HG03280 (cell line): Measurements from ENCODE around the gene RABL2B.
"Not testable (repeated sequence)": the region's sequence is repeated elsewhere in the genome, so short reads cannot be mapped to it uniquely, and the experiment has no call there.

Source experiments
- ATAC-seq: cut with Tn5 transposase; IDR thresholded peaks from one replicate; pipeline ENCODE4 v1.9.1; 2021; ENCODE audit warnings: mild to moderate bottlenecking, moderate library complexity; ENCODE audit not compliant: unreplicated experiment

RABL2B gene

DNA sequence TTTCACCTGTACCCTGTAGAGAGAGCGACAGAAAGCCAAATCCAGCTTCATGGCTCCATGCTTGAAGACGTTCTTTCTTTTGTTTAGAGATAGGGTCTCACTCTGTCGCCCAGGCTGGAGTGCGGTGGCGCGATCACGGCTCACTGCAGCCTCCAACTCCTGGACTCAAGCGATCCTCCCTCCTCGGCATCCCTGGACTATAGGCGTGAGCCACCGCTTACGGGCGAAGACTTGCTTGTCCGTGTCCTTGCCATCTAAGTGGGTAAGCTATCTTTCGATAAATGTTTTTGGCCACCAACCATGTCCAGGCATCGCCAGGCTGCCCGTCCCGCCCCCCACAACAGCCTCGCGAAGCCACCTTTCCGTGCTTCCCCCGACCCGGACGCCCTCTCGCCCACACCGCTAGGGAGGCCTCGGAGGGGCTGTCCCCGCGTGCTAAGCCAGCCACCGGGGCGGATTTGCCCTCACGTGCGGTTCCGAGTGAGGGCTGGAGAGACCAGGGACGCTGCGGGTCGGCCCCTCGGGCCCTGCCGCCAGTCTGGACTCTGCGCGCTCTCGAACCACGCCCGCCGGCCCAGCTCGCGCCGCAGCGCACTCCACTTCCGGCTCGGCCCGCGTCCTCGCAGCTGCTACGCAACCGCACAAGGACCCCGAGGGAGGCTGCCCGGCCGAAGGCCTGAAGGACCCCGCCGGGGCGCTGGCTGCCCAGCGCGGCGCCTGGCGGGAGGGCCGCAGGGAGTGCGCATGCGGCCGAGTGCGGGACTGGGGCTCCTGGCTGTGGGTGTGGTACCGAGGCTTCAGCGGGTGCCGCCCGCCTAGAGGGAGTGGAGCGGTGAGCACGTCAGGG, at the start of gene RABL2B:
Gene RABL2B (minus strand): TSS at position 604 of the 847 bp plus-strand sequence. CDS start 1,342 bp downstream, outside the sequence.
- ATAC-seq = peak; percentile 97

- ATAC-seq = not testable (repeated sequence)
Measured at GRCh38 chr22:50786936-50787335, 3.5 kb upstream of the RABL2B start.

DNA sequence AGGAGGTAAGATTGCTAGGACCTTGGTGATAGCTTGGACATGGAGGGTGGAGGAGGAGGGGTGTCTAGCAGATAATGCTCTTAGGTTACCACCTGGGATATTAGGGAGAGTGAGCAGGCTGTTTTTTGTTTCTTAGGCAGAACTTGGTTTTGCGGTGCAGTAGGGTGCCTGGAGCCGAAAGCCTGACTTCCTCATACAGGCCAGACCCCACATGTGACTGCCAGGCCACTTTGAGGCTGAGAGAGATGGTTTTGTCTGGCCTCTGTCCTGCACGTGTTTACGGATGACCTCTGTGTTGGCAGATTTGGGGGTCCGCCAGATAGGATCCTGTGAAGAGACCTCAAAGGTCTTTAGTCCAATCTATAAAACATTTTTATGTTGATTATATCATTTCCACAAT, 1.9 kb upstream of the RABL2B start:
- not testable (repeated sequence) for ATAC-seq

- peak; percentile 17 for ATAC-seq
Measured at GRCh38 chr22:50783880-50784276, 442 bp upstream of the RABL2B start.

- ATAC-seq = not testable (repeated sequence)
Measured at GRCh38 chr22:50782253-50782652, 1.2 kb downstream of the RABL2B start.

DNA sequence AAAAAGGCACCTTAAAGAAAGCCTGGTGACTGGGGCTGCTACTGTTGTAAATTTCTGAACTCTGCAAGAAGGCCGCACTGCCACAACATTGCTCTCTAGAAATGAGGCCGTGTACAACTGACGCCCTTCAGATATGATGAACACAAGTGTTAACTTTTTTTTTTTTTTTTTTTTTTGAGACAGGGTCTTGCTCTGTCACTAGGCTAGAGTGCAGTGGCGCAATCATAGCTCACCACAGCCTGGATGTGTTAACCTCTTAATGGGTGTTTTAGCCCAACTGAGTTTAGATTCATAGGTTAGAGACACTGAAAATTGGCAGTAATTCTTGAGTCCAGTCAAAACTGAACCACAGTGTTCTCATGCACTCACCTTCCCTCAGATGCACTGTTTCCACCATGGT, 3.2 kb downstream of the RABL2B start:
- not testable (repeated sequence) for ATAC-seq

- not testable (repeated sequence) for ATAC-seq
Measured at GRCh38 chr22:50777631-50778030, 5.8 kb downstream of the RABL2B start.

DNA sequence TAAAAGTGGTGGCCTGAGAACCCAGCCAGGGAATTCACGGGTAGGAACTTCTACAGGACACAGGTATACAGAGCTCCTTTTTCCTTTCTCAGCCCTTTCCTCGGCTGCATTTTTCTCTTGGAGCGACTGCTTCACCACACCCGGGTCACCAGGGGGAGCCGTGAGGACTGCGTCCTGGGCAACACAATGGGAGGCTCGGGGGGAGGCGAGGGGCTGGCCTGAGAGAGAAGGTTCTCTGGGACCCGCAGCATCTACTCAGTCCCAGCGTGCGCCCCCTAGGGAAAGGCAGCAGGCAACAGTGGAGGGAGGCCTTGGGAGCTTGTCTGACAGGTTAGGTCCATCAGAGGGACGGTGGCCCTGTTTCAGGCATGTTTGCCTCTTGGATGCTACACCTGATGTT, 8.3 kb downstream of the RABL2B start:
- not testable (repeated sequence) for ATAC-seq

- ATAC-seq = not testable (repeated sequence)
Measured at GRCh38 chr22:50764288-50764687, 19.1 kb downstream of the RABL2B start.

- ATAC-seq = not testable (repeated sequence)
Measured at GRCh38 chr22:50761829-50762228, 21.6 kb downstream of the RABL2B start.

DNA sequence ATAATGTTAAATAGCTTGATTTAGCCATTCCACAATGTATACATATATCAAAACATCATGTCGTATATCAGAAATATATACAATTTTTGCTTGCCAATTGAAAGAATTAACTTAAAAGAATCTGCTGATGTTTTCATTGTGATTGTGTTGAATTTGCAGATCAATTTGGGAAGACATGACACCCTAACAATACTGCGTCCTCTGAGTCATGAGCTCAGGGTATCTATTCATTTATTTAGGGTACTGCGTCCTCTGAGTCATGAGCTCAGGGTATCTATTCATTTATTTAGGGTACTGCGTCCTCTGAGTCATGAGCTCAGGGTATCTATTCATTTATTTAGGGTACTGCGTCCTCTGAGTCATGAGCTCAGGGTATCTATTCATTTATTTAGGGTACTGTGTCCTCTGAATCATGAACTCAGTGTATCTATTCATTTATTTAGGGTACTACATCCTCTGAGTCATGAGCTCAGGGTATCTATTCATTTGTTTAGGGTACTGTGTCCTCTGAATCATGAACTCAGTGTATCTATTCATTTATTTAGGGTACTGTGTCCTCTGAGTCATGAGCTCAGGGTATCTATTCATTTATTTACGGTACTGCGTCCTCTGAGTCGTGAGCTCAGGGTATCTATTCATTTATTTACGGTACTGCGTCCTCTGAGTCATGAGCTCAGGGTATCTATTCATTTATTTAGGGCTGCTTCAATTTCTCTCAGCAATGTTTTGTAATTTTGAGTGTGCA, 23.7 kb downstream of the RABL2B start:
- not testable (repeated sequence) for ATAC-seq

DNA sequence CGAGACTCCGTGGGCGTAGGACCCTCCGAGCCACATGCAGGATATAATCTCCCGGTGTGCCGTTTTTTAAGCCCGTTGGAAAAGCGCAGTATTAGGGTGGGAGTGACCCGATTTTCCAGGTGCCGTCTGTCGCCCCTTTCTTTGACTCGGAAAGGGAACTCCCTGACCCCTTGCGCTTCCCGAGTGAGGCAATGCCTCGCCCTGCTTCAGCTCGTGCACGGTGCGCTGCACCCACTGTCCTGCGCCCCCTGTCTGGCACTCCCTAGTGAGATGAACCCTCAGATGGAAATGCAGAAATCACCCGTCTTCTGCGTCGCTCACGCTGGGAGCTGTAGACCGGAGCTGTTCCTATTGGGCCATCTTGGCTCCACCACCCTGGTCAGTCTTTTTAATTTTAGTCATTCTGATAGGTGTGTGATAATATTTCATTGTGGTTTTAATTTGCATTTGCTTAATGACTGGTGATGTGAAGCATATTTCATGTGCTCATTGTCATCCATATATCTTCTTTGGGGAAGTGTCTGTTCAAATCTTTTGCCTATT, 26.4 kb downstream of the RABL2B start:
- ATAC-seq = not testable (repeated sequence)

GRCh38 chr22:50756406-50756805, 27.0 kb downstream of the RABL2B start:
- ATAC-seq = not testable (repeated sequence)

DNA sequence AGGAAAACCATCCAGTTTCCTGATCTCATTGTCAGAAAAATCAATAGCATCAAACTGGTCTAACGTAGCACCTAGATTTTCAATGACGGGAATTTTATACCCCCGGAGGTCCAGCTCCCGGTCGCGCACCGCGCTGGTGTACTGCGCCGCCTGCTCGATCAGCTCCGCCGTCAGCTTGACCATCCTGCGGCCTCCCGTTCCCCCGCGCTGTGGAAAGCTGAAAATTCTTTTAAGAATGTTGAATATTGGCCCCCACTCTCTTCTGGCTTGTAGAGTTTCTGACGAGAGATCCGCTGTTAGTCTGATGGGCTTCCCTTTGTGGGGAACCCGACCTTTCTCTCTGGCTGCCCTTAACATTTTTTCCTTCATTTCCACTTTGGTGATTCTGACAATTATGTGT, 28.2 kb downstream of the RABL2B start:
- ATAC-seq = not testable (repeated sequence)

GRCh38 chr22:50749302-50750074, 33.9 kb downstream of the RABL2B start:
- not testable (repeated sequence) for ATAC-seq

DNA sequence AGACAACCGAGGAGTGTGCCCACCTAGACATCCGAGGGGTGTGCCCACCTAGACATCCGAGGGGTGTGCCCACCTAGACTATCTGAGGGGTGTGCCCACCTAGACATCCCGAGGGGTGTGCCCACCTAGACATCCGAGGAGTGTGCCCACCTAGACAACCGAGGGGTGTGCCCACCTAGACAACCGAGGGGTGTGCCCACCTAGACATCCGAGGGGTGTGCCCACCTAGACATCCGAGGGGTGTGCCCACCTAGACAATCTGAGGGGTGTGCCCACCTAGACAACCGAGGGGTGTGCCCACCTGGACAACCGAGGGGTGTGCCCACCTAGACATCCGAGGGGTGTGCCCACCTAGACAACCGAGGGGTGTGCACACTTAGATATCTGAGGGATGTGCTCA, 34.8 kb downstream of the RABL2B start:
- ATAC-seq = not testable (repeated sequence)

DNA sequence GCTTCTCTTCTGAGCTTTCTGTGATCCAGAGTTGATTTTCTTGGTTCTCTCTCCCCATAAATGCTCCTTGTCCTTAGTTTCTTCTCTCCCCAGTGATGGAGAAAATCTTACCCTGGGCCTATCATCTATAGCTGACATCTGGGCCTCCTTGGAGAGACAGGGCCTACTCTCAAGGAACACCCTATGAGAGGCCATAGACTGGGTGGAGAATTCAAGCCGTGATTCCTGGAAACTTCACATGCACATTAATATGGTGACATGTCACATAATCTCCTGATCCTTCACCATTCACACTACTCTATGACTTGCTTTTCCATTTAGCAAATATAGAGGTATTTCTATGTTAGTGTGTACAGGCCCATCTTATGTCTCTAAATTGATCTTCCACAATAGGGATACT, 35.9 kb downstream of the RABL2B start:
- ATAC-seq = not testable (repeated sequence)

GRCh38 chr22:50744424-50744823, 39.0 kb downstream of the RABL2B start:
- ATAC-seq = not testable (repeated sequence)

DNA sequence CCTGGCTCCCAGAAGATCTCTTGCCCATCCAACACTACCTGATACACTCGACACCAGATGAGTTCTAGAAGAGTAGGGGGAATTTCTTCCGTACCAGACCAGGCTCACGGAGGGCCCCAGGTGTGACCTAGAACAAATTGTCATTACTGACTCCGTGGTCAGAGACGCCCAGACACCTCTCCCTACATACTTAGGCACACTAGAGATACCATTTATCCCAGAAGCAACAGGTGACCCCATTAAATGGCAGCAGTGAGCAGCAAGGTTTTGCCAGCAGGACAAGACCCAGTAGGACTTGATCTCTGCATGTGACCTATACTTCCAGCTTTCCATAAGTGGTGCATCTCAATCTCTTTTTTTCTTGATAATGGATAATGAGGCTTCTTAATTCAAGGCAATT, 42.7 kb downstream of the RABL2B start:
- ATAC-seq = not testable (repeated sequence)

DNA sequence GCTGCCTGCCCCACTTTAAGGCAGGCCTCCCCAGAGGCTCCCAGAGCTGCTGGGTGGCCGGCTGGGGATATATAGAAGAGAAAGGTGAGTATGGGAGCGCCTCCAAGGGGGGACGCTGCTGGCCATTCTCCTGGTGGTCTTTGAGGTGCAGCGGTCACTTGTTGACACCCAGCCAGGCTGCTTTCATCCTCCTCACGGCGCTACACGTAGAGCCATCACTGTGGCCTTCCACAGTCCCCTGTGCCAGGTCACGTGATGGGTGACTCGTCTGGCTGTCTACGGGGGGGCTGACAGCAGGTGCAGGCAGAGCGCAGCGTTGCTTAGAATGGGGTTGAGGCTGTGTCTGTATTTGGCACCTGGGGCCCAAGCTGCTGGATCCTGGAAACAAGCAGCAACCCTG, 43.5 kb downstream of the RABL2B start:
- no peak for ATAC-seq

GRCh38 chr22:50739279-50739691, 44.2 kb downstream of the RABL2B start:
- ATAC-seq = no peak
